IMR-90 (cell line): ENCODE data around the gene EDNRB.

ENCODE experiments used
- CEBPB ChIP-seq: IDR thresholded peaks from 2 replicates; pipeline ENCODE4 v1.6.1; 2012; ENCODE audit warnings: low read depth, low read length, improper control_type of control experiment
- CHD1 ChIP-seq: IDR thresholded peaks from 2 replicates; pipeline ENCODE4 v1.6.1; 2012; ENCODE audit warnings: low read depth, low read length, improper control_type of control experiment
- MAFK ChIP-seq: IDR thresholded peaks from 2 replicates; pipeline ENCODE4 v1.6.1; 2012; ENCODE audit warnings: low read depth, low read length, improper control_type of control experiment
- MAZ ChIP-seq: IDR thresholded peaks from 2 replicates; pipeline ENCODE4 v1.6.1; 2012; ENCODE audit warnings: low read depth, mild to moderate bottlenecking, low read length, improper control_type of control experiment, moderate library complexity, borderline replicate concordance
- MXI1 ChIP-seq: IDR thresholded peaks from 2 replicates; pipeline ENCODE4 v1.6.1; 2012; ENCODE audit warnings: low read depth, mild to moderate bottlenecking, low read length, moderate library complexity, borderline replicate concordance
- NFE2L2 ChIP-seq: fragments of 150-350 bp; IDR thresholded peaks from 2 replicates; pipeline ENCODE4 v1.6.1; 2016; ENCODE audit warnings: low read depth, mild to moderate bottlenecking, low read length
- POLR2A ChIP-seq: IDR thresholded peaks from 2 replicates; pipeline ENCODE4 v1.6.1; 2012; ENCODE audit warnings: mild to moderate bottlenecking, low read depth, low read length
- RAD21 ChIP-seq: IDR thresholded peaks from 2 replicates; pipeline ENCODE4 v1.6.1; 2012; ENCODE audit warnings: low read length, improper control_type of control experiment
- RCOR1 ChIP-seq: IDR thresholded peaks from 2 replicates; pipeline ENCODE4 v1.6.1; 2012; ENCODE audit warnings: mild to moderate bottlenecking, low read length, improper control_type of control experiment; ENCODE audit not compliant: insufficient replicate concordance
- RFX5 ChIP-seq: IDR thresholded peaks from 2 replicates; pipeline ENCODE4 v1.8.0; 2012; ENCODE audit warnings: low read depth, mild to moderate bottlenecking, low read length, moderate library complexity
- SMC3 ChIP-seq: fragments of 150-350 bp; IDR thresholded peaks from 2 replicates; pipeline ENCODE4 v1.6.1; 2016; ENCODE audit warnings: low read depth, mild to moderate bottlenecking, antibody characterized with exemption, low read length, moderate library complexity
- TF ChIP-seq, protein P1 (sequence below): conservative IDR thresholded peaks from 2 replicates; pipeline ENCODE4 v1.5.1; 2012; ENCODE audit warnings: mild to moderate bottlenecking, low read depth, low read length, improper control_type of control experiment
- TF ChIP-seq, protein P2 (sequence below): fragments of 150-350 bp; IDR thresholded peaks from 2 replicates; pipeline ENCODE4 v1.6.1; 2017; ENCODE audit warnings: mild to moderate bottlenecking, antibody characterized with exemption, low read length, low read depth
- TF ChIP-seq, protein P3 (sequence below): fragments of 150-350 bp; IDR thresholded peaks from 2 replicates; pipeline ENCODE4 v1.6.1; 2016; ENCODE audit warnings: low read depth, mild to moderate bottlenecking, low read length, moderate library complexity, borderline replicate concordance

DNA sequence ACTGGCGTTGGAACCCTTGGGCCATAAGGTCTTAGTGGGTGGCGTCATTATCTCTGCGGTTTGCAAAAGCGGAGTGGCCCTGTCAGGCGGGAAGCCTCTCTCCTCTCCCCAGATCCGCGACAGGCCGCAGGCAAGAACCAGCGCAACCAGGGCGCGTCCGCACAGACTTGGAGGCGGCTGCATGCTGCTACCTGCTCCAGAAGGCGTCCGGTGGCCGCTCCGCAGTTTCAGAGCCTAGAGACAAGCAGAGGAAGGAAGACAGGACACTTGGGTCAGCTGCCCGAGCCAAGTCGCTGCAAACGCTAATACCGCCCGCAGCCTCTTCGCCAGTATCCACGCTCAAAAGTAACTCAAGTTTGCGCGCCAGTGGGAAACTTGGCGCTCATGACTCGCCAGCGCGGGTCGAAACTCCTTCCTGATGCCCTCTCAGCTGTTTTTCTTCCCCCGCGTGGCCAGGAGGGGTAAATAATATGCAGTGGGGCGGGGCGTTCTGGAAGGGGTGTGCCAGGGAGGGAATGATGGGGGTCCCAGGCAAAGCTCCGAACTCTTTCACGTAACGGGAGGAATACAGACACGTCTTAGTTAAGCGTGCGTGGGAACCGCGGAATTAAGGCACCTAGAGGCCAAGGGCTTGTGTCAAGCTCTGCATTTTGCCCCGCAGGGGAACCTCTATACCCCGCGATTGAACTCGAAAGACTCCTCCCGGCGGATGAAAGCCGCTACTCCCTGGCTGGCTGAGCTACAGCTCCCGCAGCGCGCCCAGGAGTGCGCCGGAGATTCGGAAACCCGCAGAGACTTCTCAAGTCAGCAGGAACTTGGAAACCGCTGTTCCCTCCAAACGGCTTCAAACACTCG is at the start of gene EDNRB:
- TF ChIP-seq, protein P1, sequence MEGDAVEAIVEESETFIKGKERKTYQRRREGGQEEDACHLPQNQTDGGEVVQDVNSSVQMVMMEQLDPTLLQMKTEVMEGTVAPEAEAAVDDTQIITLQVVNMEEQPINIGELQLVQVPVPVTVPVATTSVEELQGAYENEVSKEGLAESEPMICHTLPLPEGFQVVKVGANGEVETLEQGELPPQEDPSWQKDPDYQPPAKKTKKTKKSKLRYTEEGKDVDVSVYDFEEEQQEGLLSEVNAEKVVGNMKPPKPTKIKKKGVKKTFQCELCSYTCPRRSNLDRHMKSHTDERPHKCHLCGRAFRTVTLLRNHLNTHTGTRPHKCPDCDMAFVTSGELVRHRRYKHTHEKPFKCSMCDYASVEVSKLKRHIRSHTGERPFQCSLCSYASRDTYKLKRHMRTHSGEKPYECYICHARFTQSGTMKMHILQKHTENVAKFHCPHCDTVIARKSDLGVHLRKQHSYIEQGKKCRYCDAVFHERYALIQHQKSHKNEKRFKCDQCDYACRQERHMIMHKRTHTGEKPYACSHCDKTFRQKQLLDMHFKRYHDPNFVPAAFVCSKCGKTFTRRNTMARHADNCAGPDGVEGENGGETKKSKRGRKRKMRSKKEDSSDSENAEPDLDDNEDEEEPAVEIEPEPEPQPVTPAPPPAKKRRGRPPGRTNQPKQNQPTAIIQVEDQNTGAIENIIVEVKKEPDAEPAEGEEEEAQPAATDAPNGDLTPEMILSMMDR = no peak
- no peak for TF ChIP-seq RFX5
- no peak for TF ChIP-seq MAFK
- no peak for TF ChIP-seq CEBPB
- no peak for TF ChIP-seq POLR2A
- TF ChIP-seq NFE2L2 = no peak
- no peak for TF ChIP-seq MAZ
- no peak for TF ChIP-seq RAD21
- TF ChIP-seq CHD1 = no peak
- no peak for TF ChIP-seq MXI1
- TF ChIP-seq, protein P2, sequence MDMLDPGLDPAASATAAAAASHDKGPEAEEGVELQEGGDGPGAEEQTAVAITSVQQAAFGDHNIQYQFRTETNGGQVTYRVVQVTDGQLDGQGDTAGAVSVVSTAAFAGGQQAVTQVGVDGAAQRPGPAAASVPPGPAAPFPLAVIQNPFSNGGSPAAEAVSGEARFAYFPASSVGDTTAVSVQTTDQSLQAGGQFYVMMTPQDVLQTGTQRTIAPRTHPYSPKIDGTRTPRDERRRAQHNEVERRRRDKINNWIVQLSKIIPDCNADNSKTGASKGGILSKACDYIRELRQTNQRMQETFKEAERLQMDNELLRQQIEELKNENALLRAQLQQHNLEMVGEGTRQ = no peak
- no peak for TF ChIP-seq SMC3
- TF ChIP-seq RCOR1 = no peak
- TF ChIP-seq, protein P3, sequence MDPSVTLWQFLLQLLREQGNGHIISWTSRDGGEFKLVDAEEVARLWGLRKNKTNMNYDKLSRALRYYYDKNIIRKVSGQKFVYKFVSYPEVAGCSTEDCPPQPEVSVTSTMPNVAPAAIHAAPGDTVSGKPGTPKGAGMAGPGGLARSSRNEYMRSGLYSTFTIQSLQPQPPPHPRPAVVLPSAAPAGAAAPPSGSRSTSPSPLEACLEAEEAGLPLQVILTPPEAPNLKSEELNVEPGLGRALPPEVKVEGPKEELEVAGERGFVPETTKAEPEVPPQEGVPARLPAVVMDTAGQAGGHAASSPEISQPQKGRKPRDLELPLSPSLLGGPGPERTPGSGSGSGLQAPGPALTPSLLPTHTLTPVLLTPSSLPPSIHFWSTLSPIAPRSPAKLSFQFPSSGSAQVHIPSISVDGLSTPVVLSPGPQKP = no peak
